ENCODE data around the gene PHAF1.
A peak's percentile ranks its signal among the peaks of the same experiment; 100 is the strongest.

PHAF1 gene

DNA sequence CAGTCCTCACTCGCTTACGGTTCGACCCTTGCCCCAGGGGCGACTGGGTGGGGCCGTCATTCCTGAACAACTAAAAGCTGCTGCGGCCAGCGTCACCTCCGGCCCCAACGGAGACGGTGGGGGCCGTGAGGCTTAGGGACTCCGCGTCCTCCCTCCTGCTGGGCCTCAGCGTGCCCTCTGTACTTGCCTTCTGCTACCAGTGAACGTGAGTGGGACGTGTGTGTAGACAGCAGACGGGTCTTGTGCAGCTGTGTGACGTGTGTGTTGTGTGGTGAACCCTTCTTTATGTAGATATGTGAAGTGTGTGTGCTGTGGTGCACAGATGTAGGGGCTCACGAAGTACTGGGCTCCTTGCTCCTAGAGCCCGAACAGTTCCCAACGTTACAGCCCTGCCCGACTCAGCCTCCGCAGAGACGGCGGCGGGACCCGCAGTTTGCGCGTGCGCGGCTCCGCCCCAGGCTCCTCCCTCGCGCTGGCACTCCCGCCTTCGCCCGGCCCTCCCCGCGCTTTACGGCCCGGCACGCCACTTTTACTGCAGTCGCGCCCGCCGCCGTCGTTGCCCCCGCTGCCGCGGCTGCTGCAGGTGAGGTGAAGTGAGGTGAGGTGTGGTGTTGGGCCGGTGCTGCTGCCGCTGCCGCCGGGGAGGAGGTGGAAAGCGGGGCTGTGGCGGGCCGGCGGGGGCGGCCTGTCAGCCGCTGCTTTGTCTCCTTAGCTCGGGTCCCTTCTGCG is at the start of gene PHAF1:
TSS of gene PHAF1 (plus strand) at position 535 of the 729 bp plus-strand sequence. CDS start 235 bp downstream, outside the sequence.
- peak; percentile 76 for DNase-seq

DNA sequence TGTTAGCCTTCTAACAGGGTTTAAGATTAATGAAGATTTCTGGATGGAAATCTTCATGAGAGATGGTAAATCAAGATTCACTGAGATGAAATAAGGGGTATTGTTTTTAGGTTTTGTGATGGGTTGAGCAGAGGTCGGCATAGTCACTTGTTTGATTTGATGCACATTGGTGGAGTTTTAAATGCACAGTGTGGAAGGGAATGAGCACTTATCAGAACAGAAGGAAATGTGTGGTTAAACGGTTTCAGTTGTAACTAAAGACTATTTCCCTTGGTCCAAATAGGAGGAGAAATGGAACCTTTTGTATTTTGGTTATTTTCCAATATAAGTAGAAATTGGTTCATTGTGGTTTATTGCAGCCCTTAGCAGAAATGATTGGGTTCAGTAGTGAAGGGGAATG is 46.7 kb upstream of the PHAF1 start:
- DNase-seq, result no peak

DNA sequence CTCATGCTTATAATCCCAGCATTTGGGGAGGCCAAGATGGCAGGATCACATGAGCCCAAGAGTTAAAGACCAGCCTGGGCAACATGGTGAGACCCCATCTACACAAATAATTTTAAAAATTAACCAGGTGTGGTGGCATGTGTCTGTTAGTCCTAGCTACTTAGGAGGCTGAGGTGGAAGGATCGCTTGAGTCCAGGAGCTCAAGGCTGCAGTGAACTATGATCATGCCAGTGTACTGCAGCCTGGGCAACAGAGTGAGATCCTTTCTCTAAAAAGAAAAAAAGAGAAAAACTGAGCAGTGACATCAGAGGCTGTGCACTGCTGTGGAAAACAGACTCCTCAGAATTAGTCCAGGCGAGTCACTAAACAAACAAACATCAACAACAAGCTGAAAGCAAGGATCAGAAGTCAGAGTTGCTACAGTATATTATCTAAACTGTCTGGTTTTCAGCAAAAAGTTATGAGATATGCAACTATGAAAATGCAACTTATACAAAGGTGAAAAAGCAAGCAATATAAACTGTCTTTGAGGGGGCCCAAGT is 41.5 kb upstream of the PHAF1 start:
- no peak for DNase-seq

DNA sequence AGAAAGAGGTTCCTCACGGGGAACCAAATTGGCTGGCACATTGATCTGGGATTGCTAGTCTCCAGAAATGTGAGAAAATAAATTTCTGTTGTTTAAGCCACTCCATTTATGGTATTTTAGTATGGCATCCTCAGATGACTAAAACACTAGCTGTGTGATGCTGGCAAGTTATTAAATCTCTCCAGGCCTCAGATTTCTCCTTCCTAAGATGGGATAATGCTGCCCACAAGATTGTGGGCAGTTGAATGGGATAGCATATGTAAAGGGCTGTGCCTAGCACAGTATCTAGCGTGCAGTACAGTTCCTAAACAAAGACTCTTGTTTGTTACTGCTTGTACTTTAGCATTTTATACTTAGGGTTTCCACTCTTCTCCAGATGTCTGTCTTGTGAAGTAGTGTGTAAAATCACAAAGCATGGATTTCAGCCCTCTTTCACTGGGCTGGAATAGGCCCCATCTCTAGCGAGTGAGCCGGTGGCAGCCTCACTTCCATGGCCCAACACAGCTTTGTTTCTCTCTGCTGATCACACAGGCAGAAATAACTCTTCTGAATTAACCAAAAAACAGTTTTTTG is 38.2 kb upstream of the PHAF1 start:
- no peak for DNase-seq

- no peak for DNase-seq
Measured at GRCh38 chr16:67075331-67075730, 34.4 kb upstream of the PHAF1 start.

DNA sequence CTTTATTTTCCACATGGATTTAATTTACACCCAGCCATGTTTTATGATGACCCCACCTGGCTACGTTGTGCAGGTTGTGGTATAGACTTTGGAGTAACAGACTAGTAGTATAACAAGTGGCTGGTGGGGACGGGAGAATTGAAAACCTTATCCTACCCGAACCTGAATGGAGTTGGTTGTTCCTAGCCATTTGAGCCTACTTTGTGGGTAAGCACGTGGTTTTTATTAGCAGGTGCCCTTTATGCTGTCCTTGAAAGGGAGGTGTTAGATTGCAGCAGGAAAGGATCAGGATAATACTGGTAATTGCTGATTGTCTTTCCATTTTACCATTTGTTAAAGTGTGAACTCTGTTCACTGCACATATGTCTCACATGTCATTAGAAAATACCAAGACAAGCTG is 31.9 kb upstream of the PHAF1 start:
- no peak for DNase-seq

DNA sequence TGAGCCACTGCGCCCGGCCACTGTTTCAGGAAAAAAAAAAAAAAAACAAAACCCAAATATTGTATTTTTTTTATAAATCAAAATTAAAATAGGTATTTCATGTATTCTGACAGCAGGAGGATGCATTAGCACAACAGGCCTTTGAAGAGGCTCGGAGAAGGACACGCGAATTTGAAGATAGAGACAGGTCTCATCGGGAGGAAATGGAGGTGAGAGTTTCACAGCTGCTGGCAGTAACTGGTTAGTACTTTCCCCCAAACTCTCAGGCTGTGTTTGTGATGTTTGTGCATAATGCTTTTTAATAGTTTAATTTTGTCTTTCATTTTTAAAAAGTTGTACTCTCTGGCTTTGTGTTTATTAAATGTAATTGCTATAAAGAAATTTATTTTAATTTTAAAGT is 27.6 kb upstream of the PHAF1 start:
- DNase-seq, result no peak

- DNase-seq, result no peak
Measured at GRCh38 chr16:67082891-67083290, 26.9 kb upstream of the PHAF1 start.

- DNase-seq, result no peak
Measured at GRCh38 chr16:67084345-67085028, 25.3 kb upstream of the PHAF1 start.

DNA sequence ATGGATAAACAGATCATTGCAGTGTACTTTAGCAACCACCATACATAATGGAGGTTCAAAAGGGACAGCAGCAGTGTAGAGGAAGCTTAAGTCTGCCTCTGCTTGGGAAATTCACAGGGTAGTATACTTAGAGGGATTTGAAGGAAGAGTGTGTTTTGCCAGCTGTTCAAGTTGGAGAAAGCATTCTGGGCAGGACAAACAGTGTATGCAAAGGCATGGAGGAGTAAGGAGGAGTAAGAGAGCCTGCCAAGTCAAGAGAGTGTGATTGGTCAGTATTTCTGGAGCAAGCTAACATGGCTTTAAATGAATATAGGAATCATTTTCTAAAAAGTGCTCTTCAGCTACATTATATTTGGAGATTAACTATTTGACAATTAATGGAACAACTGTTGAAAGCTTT is 22.9 kb upstream of the PHAF1 start:
- DNase-seq, result no peak

DNA sequence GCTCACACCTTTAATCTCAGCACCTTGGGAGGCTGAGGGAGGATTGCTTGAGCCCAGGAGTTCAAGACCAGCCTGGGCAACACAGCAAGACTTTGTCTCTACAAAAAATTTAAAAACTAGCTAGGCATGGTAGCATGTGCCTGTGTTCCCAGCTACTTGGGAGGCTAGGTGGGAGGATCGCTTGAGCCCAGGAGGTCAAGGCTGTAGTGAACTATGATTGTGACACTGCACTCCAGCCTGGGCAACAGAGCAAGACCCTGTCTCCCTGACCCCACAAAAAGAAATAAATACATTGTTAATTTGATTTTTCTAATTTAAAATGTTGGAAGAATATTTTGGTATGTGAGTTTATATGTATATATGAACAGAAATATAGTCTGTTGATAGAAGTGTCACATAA is 22.4 kb upstream of the PHAF1 start:
- no peak for DNase-seq

DNA sequence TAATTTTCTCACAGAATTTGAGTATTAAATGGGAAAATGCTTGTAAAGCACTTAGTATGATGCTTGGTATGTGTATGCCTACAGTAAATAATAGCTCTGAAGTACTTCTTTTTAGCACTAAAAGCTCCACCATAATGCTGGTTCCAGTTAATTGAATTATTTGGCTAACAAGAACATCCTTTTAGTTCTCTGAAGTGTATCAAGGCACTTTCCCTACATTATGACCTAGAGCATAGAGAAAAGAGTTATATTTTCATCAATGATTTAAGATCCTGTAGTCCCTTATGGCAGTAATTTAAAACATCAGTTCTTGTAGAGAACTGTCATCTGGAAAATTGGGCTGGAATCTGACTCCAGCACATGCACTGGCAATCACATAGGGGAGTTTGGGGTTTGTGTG is 21.9 kb upstream of the PHAF1 start:
- no peak for DNase-seq

GRCh38 chr16:67088551-67088950 is 21.2 kb upstream of the PHAF1 start:
- DNase-seq, result no peak

DNA sequence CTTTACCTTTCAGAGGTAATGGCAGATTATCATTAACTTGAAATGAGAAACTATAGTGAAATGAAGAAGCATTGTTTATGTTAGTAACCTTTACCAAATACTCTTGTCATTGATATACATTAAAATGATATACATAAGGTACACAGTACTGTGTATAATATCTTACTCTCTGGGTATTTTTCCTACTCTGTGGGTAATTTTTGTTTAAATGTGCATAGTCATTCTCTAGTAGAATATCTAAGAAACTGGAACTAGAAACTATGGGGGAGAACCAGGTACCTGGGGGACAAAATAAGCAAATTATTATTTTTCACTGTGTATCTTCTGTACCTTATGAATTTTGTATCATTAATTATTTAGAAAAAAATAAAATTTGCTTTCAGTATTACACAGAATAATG is 20.6 kb upstream of the PHAF1 start:
- no peak for DNase-seq

DNA sequence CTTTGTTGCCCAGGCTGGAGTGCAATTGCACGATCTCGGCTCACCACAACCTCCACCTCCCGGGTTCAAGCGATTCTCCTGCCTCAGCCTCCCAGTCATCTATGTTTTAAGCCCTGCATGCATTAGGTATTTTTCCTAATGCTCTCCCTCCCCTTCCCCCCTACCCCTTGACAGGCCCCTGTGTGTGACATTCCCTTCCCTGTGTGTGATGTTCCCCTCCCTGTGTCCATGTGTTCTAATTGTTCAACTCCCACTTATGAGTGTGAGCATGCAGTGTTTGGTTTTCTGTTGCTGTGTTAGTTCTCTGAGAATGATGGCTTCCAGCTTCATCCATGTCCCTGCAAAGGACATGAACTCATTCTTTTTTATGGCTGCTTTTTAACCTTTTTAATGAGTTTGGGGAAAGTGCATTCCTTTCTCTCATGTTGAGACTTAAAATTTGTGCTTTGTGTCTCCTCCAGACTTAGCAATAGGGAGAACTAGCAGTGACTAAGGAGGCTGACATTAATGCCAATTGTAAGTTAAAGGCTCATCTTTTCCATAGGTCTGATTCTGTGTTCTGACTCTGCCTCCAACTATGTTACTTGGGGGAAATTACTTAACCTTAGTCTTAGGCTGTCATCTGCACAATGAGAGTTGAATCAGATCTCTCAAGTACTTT is 17.7 kb upstream of the PHAF1 start:
- no peak for DNase-seq

GRCh38 chr16:67093098-67093726 is 16.5 kb upstream of the PHAF1 start:
- no peak for DNase-seq

DNA sequence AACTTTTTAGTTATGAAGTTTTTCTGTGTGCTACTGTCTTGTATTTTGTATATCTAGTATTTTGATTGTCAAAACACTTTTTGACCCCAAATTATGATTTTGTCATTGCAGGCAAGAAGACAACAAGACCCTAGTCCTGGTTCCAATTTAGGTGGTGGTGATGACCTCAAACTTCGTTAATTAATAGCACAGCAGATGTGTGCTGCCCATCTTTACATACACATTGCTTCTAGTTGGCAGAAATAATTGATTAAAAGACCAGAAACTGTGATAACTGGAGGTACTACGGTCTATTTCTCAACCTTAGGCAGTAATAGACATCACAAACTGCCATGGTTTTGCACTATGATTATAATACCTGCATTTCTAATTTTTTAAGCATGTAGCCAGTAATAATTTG is 11.1 kb upstream of the PHAF1 start:
- no peak for DNase-seq

GRCh38 chr16:67100569-67101310 is 9.0 kb upstream of the PHAF1 start:
- DNase-seq, result no peak

DNA sequence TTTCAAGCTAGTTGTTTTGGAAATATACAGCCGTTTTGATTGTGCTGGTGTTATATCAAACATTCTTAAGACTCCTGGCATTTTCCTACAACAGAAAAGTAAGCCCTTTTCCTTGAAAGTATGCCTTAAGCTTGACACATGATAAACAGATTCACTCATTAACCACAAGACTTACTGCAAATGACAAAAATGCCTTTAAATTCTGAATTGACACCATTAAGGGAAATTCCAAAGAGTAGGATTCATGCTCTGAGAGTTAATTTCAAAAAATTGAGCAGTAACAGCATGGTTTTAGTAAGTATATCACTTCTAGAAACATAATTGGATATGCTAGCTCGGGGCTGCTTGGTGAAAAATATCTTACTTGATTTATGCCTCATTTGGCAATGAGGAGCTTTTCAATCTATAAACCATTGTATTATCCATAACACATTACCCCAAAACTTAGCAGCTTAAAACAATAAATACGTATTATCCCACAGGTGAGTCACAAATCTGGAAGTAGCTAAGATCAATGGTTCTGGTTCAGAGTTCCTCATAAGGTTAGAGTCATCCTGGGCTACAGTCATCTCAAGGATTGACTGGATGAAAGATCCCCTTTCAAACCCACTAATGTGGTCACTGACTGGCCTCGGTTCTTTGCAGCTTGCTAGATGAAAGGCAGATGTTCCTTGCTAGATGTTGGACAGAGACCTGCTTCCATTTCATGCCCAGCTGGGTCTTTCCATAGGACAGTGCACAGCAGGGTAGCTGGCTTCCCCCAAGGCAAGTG is 8.2 kb upstream of the PHAF1 start:
- DNase-seq, result no peak

GRCh38 chr16:67104061-67104460 is 5.7 kb upstream of the PHAF1 start:
- no peak for DNase-seq

DNA sequence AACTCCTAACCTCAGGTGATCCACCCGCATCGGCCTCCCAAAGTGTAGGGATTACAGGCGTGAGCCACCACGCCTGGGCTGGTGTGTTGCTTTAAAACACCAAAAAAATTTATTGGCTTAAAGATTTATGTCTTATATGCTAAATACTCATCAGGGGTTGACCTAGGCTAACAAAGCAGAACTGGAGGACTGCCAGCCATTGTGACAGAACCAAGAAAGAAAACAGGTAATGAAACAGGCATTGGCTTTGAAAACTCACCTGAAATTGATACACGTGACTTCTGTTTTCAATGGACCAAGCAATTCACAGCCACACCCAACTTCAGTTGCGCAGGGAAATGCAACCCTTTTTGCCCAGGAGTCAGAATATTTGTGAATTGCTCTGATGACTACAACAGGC is 4.9 kb upstream of the PHAF1 start:
- DNase-seq, result no peak

GRCh38 chr16:67105246-67105645 is 4.5 kb upstream of the PHAF1 start:
- DNase-seq, result no peak
